ENCODE measurements around the gene TFEB. TPM values are rescaled to one million over a fixed set of nuclear protein-coding genes. Genes with fewer than 3 reads are reported as not detected.

The TFEB gene
- total RNA-seq, 1 donor from 2014 or later = 40.3 TPM

- intact Hi-C loops (cut with DNase I) = no loop called here
- Histone ChIP-seq H3K27ac (no peak overlapping the region), H3K36me3 (no peaks in the 10 kb centered on the region), H3K4me3 (no peak overlapping the region), H3K27me3 (no peaks in the 10 kb centered on the region), H3K9me3 (no peaks in the 10 kb centered on the region), H3K4me1 (no peaks in the 10 kb centered on the region)
- ATAC-seq (no peak), DNase-seq (no peak)
- no peak for TF ChIP-seq CTCF (IDR thresholded peaks at IDR 0.05)
Measured at GRCh38 chr6:41671376-41671775, 64.0 kb downstream of the TFEB start.

- ATAC-seq (no peak), DNase-seq (no peak)
- TF ChIP-seq CTCF (IDR thresholded peaks at IDR 0.05) = no peak
- no peaks in the 10 kb centered on the region for H3K9me3 ChIP-seq
- no peaks in the 10 kb centered on the region for H3K36me3 ChIP-seq
- intact Hi-C loops (cut with DNase I) = no loop called here
- no peaks in the 10 kb centered on the region for H3K27me3 ChIP-seq
- H3K4me3 ChIP-seq = no peak overlapping the region
- no peaks in the 10 kb centered on the region for H3K4me1 ChIP-seq
- no peak overlapping the region for H3K27ac ChIP-seq
Measured at GRCh38 chr6:41670703-41671360, 64.6 kb downstream of the TFEB start.

GRCh38 chr6:41668968-41669367, 66.4 kb downstream of the TFEB start:
- no peaks in the 10 kb centered on the region for H3K4me1 ChIP-seq
- no peaks in the 10 kb centered on the region for H3K27me3 ChIP-seq
- H3K36me3 ChIP-seq = no peaks in the 10 kb centered on the region
- DNase-seq (no peak), ATAC-seq (no peak)
- intact Hi-C loops (cut with DNase I) = no loop called here
- H3K27ac ChIP-seq = no peak overlapping the region
- H3K9me3 ChIP-seq = no peaks in the 10 kb centered on the region
- no peak overlapping the region for H3K4me3 ChIP-seq
- no peak for TF ChIP-seq CTCF (IDR thresholded peaks at IDR 0.05)

GRCh38 chr6:41667195-41667594, 68.2 kb downstream of the TFEB start:
- H3K36me3 ChIP-seq = no peaks in the 10 kb centered on the region
- DNase-seq = no peak
- H3K27me3 ChIP-seq = no peaks in the 10 kb centered on the region
- TF ChIP-seq CTCF (IDR thresholded peaks at IDR 0.05) = no peak
- H3K9me3 ChIP-seq = no peaks in the 10 kb centered on the region
- intact Hi-C loops (cut with DNase I) = no loop called here
- no peak overlapping the region for H3K27ac ChIP-seq
- no peaks in the 10 kb centered on the region for H3K4me1 ChIP-seq
- ATAC-seq = no peak
- H3K4me3 ChIP-seq = no peak overlapping the region

- Histone ChIP-seq H3K27me3 (no peaks in the 10 kb centered on the region), H3K9me3 (no peaks in the 10 kb centered on the region), H3K36me3 (no peaks in the 10 kb centered on the region), H3K4me1 (no peaks in the 10 kb centered on the region), H3K27ac (no peak overlapping the region), H3K4me3 (no peak overlapping the region)
- ATAC-seq (no peak), DNase-seq (no peak)
- TF ChIP-seq CTCF (IDR thresholded peaks at IDR 0.05) = no peak
- intact Hi-C loops (cut with DNase I) = no loop called here
Measured at GRCh38 chr6:41664271-41664670, 71.1 kb downstream of the TFEB start.

- H3K36me3 ChIP-seq = no peaks in the 10 kb centered on the region
- no peak for TF ChIP-seq CTCF (IDR thresholded peaks at IDR 0.05)
- peaks cover 2% of the 10 kb centered on the region for H3K27me3 ChIP-seq
- no peak overlapping the region for H3K4me3 ChIP-seq
- DNase-seq (no peak), ATAC-seq (no peak)
- H3K27ac ChIP-seq = no peak overlapping the region
- no peaks in the 10 kb centered on the region for H3K4me1 ChIP-seq
- no peaks in the 10 kb centered on the region for H3K9me3 ChIP-seq
- intact Hi-C loops (cut with DNase I) = no loop called here
Measured at GRCh38 chr6:41663568-41663967, 71.8 kb downstream of the TFEB start.
